LHCN-M2 (cell line): ENCODE results near the gene GALNT14. TPM values are rescaled to one million over a fixed set of nuclear protein-coding genes. Genes with fewer than 3 reads are reported as not detected.

Experiments used
- DNase-seq: peaks from one replicate; pipeline ENCODE4 v3.0.0-alpha.2; 2012; ENCODE audit warnings: low read depth
- total RNA-seq: library from RNA; depleted of rRNA; stranded (reverse); fragments of >200 nt; gene quantifications from 2 replicates; pipeline ENCODE4 v1.2.3, GENCODE V29; 2014

GALNT14 gene
- total RNA-seq, 1 experiment from 2014 or later = not detected

GRCh38 chr2:31136000-31136399 is 2.2 kb downstream of the GALNT14 start:
- DNase-seq = no peak

DNA sequence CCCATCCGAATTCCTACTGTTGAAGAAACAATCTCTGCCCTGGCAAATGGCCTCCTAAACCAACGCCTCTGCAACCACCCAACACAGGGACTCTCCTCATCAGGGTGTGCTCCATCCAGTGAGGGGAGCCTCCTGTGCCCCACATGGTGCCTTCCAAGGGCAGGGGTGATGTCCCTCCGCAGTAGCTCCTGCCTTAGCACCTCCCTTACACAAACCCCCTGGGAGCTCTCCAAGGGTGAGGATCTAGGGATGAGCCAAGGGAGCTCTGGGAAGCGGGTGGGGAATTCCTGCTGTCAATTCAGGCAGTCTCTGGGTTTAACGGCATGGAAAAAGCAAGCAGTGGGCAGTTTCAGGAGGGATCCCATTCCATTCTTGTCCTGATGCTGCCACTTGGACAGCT is 3.8 kb downstream of the GALNT14 start:
- DNase-seq = no peak

DNA sequence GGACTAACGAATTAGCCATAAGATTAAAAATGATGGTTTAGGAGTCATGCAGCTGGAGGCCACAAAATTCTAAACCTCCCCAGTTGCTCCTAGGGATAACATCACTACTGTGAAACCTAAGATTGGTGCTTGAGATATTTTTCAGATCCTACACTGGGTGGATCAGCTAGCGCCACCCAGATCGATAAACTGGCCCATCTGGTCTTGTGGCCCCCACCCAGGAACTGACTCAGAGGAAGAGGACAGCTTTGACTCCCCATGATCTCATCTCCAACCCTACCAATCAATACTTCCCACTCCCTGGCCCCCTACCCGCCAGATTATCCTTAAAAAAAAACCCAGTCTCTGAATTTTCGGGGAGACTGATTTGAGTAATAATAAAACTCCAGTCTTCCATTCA is 5.5 kb downstream of the GALNT14 start:
- no peak for DNase-seq

DNA sequence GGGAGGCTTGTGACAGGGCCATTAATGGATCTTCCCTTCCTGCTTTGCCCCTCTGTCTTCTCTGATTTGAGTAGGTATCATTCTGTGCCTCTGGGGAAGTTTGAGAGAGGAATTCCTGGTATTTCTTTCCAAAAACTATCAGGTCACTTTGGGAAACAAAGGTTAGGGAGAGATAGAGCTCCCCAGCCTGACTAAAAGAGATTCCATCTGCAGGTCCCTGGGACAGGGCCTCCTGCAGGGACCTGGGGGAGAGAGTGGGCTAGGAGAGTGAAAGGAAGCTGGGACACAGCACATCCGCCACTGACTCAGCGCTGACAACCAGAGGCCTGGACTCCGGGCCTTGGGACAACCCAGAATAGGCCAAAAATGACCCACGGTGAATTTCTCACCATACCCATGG is 6.4 kb downstream of the GALNT14 start:
- no peak for DNase-seq

DNA sequence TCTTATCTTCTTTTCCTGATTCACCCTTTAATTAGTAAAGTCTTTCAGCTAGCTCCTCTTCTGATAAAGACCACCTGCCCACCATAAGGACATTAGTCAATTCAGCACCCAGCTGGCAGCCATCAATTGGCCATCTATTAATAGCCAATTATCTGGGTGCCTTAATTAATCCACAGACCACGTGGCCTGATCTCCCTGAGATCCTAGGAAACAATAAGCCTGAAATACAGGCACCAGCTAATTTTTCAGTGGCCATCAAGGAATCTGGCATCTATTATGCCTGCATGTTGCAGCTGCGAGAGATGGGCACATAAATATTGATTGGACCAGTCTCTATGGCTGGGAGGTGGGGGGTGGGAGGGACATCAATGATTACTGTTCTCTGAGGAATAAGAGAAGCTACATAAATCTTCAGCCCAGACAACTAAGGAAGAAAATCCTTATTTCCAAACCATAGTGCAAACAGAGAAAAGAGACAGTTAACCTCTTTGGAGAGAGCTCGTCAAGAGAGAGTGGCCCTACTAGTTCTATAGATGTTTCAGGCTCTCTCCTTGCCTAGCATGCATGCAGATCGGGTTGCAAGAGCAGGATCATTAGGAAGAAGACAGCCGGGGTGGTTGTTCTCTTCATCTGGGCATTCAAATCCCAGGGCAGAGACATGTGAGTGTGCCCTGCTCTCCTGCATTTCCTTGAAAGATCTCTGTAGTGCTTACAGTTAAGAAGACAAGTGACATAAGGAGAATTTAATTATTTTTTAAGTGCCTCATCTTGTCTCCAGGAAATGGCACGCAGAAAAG is 8.7 kb downstream of the GALNT14 start:
- no peak for DNase-seq

GRCh38 chr2:31127931-31128330 is 10.3 kb downstream of the GALNT14 start:
- no peak for DNase-seq

DNA sequence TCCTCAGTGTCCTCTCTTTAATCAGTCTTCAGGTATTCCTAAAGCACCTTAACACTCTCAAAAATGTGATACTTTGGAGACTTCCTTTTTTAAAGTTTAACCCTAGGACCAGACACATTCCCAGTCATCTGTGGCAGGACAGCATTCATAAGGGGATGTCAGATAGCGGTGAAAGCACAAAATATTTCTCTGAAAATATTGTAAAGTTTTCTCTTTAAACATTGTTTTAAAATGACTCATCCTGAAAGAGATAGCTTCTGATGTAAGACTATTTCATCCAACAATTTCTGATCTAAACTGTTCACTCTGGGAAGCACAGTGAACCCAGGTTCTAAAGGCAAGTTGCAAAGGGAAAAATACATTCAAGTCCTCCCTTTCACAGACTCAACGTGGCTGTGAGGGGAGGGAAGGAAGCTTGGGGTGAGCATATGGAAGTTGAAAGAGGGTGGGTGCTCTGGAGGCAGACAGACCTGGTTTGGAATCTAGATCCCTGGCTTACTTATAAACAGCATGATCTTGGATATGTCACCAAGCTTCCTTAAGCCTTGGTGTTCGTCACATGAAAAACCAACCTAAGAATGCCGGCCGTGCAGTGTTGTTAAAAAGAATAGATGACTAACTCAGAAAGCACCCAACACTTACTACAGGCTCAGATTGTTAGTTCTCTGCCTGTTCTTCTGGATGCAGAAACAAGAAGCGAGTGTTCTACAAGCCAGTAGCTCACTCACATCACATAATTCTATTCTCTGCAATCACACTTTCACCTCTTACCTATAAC is 12.1 kb downstream of the GALNT14 start:
- no peak for DNase-seq

DNA sequence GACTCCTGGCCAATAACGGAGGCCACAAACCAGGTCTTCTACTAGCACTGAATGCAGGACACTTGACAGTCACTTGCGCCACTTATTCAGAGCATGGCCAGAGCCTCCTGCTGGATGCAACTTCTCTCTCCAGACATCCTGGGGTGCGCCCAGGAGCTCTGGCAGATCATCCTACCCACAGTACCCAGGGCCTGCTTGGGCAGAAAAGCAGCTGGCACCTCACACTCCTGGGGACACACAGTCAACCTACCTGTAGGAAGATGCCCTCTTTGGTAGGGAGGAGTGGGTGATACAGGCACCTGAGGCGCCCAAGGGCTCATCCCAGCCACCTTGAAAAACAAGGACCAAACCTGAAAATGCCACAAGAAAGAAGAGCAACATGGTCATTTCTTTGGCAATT is 13.3 kb downstream of the GALNT14 start:
- DNase-seq = no peak

DNA sequence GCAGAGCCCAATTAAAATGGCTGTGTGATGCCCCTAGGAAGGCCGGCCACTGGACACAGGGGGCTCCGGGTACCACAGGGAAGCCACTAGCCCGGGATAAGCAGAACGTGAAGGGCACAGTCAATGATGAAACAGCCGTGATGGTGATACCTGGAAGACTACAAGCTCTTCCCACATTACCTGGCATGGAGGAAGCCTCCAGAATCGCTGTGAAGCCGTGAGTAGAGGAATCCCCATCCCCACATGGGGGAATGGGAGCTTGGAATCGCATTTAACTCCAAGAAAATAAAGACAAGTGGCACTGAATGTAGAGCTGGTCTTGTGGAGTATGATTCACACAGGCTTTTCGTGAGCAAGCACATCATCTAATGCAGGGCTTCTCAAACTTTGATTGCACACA is 16.1 kb downstream of the GALNT14 start:
- no peak for DNase-seq

DNA sequence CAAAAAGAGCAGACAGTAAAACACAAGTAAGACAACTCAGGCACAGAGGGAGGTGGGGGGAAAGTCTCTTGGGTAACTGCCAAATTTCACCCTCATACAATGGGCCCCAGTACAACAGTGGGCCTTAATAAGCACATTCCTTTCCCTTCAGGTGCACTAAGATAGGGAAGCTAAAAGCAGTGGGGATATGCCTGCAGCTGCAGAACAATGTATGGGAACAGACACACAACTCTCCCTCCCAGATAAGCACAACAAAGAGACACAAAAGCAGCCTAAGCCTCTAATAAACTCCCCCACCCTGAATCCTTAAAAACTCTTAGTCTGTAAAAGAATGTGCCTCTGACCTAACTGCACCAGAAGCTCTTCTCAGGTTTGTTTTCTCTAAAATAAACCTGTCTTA is 24.5 kb downstream of the GALNT14 start:
- no peak for DNase-seq

DNA sequence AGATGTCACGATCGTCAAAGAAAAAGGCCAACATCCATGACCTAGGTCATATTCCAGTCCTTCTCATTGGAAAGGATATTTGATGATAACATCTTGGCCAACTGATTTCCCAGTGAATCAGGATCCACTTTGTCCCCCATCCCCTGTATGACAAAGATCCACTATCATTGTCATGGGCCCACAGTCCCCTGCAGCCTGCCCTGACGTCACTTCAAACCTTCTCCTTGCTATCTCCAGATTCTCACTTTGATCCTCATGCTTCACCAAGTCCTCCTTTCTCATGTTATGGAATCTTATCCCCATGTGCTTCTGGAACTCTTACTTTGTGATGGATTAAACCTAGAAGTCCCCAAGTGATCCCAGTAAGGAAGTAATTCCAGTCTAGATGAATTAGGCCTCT is 25.7 kb downstream of the GALNT14 start:
- DNase-seq = no peak

GRCh38 chr2:31110998-31111397 is 27.2 kb downstream of the GALNT14 start:
- DNase-seq = no peak

- DNase-seq = no peak
These were observed 27.8 kb downstream of the GALNT14 start for GRCh38 chr2:31110431-31110830.

- no peak for DNase-seq
These were observed 28.5 kb downstream of the GALNT14 start for GRCh38 chr2:31109633-31110192.

DNA sequence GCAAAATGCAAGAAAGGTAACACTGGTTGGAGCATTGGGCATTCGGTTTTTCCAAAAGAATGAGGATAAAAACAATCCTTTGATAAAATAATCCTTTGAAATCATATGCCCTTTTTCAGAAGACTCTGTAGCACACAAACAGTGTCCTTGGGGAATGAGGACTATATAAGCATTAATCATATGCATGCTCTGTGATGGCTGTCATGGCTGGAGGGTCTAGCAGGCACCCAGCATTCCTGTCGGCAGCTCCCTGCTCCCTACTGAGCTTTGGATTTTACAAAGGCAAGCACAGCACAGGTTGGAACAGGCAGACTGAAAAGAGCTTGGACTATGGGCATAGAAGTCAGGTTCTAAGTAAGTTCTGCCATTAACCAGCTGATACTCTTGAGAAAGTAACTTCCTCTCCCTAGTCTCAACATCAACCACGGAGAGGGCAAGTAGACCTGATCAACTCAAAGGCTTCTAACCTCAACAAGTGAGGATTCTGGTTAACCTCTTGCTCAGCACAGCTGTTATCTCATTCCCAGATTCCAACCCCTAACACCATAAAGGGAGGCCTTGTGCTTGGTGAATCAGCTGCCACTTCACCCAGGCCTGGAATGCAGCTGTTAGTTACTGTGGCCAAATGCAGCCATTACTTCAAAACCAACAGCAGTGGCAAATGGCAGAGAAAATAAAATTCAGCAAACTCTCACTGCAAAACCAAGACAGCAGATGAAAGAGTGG is 29.5 kb downstream of the GALNT14 start:
- peak; percentile 8 for DNase-seq

- no peak for DNase-seq
These were observed 30.5 kb downstream of the GALNT14 start for GRCh38 chr2:31107591-31108300.

- no peak for DNase-seq
These were observed 36.5 kb downstream of the GALNT14 start for GRCh38 chr2:31101701-31102100.

DNA sequence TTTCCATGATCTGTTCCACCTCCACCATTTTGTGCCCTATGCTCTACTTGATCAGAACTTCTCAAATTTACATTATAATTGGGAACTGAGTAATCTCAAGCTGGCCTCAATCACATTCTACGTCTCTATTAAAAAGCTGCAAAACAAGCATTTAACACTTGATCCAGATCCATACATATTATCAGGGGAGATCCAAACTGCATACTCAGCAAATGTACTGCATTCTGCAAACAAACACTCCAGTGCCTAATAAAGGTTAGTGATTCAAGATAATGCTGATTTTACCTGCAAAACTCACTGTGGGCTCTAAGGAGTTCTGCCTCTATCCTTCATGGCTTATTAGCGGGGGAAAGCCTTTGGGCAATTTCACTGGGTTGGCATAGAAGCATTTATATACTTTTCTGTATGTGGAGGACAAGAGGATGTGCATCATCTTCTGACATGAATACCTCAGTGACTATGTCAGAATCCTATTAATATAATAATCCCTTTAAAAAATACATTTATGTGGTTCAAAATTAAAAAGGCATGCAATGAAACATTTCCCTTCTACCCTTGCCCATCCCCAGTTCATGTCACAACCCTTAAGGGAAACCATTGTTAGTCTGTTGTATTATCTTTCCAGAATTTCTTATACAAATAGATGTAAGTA is 40.2 kb downstream of the GALNT14 start:
- no peak for DNase-seq

DNA sequence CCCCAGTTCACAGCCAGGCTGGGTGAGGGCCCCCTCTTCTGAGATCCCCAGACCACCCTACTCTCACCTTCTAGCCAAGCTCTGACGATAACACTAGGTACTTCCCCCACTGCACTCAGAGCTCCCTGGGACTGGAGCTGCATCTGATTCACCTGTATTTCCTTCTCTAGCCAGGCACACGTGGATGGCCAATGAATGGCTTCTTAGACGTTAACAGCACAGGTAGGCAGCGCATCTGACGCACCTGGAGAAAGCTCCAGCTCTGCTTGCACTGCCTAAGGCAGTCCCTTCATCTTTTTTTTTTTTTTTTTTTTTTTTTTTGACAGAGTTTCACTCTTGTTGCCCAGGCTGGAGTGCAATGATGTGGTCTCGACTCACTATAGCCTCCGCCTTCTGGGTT is 48.1 kb downstream of the GALNT14 start:
- DNase-seq = no peak

DNA sequence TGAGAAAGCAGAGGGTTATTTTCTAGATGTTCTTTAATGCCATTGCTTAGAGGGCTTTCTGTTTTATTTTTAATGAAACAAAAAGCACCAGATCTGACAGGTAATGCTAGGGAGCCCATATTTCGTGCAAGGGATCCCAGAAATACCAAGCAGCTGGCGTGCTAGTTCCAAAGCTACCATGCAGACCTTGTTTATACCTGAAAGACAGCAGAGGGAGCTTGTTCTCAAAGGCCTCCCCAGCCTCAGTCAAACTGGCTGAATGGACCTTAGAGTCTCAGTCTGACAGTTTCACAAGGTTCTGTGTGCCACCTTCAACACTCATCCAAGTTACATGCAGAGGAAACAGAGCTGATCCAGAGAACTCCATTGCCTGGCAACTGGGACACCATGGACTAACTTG is 48.6 kb downstream of the GALNT14 start:
- no peak for DNase-seq
